GM21423 (cell line): ENCODE data around the gene MIR17HG.

Experiments used
- ATAC-seq: cut with Tn5 transposase; IDR thresholded peaks from one replicate; pipeline ENCODE4 v1.9.1; 2021; ENCODE audit warnings: mild to moderate bottlenecking, moderate library complexity; ENCODE audit not compliant: unreplicated experiment

Gene MIR17HG

GRCh38 chr13:91368101-91368500 is 20.6 kb downstream of the MIR17HG start:
- ATAC-seq = no peak

- peak; percentile 39 for ATAC-seq
These were observed 21.4 kb downstream of the MIR17HG start for GRCh38 chr13:91368676-91369440.

- no peak for ATAC-seq
These were observed 21.9 kb downstream of the MIR17HG start for GRCh38 chr13:91369441-91369831.

GRCh38 chr13:91370501-91370900 is 23.0 kb downstream of the MIR17HG start:
- no peak for ATAC-seq

GRCh38 chr13:91372911-91373310 is 25.4 kb downstream of the MIR17HG start:
- no peak for ATAC-seq

- ATAC-seq = peak; percentile 98
These were observed 27.7 kb downstream of the MIR17HG start for GRCh38 chr13:91375116-91375729.

- ATAC-seq = no peak
These were observed 33.9 kb downstream of the MIR17HG start for GRCh38 chr13:91381371-91381770.

- no peak for ATAC-seq
These were observed 36.3 kb downstream of the MIR17HG start for GRCh38 chr13:91383836-91384235.

GRCh38 chr13:91384896-91385295 is 37.4 kb downstream of the MIR17HG start:
- ATAC-seq = no peak

- no peak for ATAC-seq
These were observed 41.7 kb downstream of the MIR17HG start for GRCh38 chr13:91389186-91389585.

GRCh38 chr13:91397595-91397994 is 50.1 kb downstream of the MIR17HG start:
- ATAC-seq = no peak

GRCh38 chr13:91398413-91399188 is 51.1 kb downstream of the MIR17HG start, which contains the start of gene GPC5:
Gene GPC5, plus strand, starts transcription at chr13:91398621.
- ATAC-seq = peak; percentile 92

GRCh38 chr13:91399189-91400062 is 51.9 kb downstream of the MIR17HG start:
- ATAC-seq = peak; percentile 11

GRCh38 chr13:91400063-91400399 is 52.5 kb downstream of the MIR17HG start:
- ATAC-seq = no peak

- no peak for ATAC-seq
These were observed 53.2 kb downstream of the MIR17HG start for GRCh38 chr13:91400671-91401070.

- no peak for ATAC-seq
These were observed 54.4 kb downstream of the MIR17HG start for GRCh38 chr13:91401920-91402319.
